Measurements from ENCODE around the gene CCNY.

Gene CCNY

DNA sequence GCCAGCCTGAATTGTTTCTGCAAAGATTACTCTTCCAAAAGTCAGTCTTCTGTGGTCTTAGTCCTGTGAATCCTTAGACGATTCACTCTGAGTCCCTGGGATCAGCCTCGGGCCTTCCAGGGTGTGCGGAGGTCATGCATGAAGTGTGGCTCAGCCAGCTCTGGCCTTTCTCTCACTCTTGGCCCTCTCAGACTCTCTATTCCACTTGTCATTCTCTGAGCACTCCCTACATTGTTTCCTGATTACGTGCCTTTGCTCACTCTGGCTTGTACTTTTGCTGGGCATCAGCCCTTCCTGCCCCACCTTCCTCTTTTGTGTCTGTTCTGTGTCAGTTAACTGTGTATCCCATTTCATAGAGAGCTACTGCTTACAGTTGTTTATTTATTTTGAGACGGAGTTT, 36.0 kb downstream of the CCNY start:
- H3K4me3 ChIP-seq (ENCODE audit: low read depth in 1 of 2, low read length in 2 of 2), result no peak overlapping the region
- no peaks in the 10 kb centered on the region for H3K9me3 ChIP-seq (ENCODE audit: control insufficient read depth in 1 of 2, low read length in 2 of 2)
- peak overlapping the region; percentile 25 for H3K27ac ChIP-seq (ENCODE audit: low read length)
- no peaks in the 10 kb centered on the region for H3K27me3 ChIP-seq (ENCODE audit: low read depth, low read length)
- no peaks in the 10 kb centered on the region for H3K36me3 ChIP-seq (ENCODE audit: control insufficient read depth in 1 of 2, insufficient read depth in 2 of 2, low read length in 2 of 2)
- peaks cover 18 to 51% of the 10 kb centered on the region in 2 donors for H3K4me1 ChIP-seq (ENCODE audit: control insufficient read depth in 1 of 2, insufficient read depth in 2 of 2, low read length in 2 of 2)

DNA sequence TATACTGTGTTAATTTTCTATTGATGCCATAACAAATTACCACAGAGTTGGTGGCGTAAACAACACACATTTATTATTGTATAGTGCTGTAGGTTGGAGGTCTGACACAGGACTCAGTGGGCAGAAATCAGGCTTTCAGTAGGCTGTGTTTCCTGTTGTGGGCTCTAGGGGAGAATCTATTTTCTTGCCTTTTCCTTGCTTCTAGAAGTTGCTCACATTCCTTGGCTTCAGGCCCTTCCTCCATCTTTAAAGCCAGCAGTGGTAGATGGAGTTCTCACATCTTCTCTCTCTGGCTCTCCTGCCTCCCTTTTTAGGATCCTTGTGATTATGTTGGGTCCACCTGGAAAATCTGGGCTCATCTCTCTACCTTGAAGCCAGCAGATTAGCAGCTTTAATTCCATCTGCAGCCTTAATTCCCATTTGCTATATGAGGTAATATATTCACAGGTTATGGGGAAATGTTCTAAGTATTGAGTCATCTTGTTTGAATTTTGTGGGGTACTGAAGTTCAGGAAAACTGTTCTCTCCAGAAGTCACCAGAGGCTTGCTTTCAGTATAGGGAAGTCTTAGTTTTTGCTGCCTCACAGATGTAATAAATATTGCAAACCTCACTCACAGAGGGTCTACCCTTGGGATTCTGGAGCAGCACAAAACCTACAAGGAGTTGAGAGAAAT, 38.9 kb downstream of the CCNY start:
- no peak overlapping the region for H3K4me3 ChIP-seq (ENCODE audit: low read depth in 1 of 2, low read length in 2 of 2)
- H3K27ac ChIP-seq (ENCODE audit: low read length), result no peak overlapping the region
- no peaks in the 10 kb centered on the region for H3K9me3 ChIP-seq (ENCODE audit: control insufficient read depth in 1 of 2, low read length in 2 of 2)
- H3K27me3 ChIP-seq (ENCODE audit: low read depth, low read length), result no peaks in the 10 kb centered on the region
- peaks cover 11 to 38% of the 10 kb centered on the region in 2 donors for H3K4me1 ChIP-seq (ENCODE audit: control insufficient read depth in 1 of 2, insufficient read depth in 2 of 2, low read length in 2 of 2)
- no peaks in the 10 kb centered on the region for H3K36me3 ChIP-seq (ENCODE audit: control insufficient read depth in 1 of 2, insufficient read depth in 2 of 2, low read length in 2 of 2)

DNA sequence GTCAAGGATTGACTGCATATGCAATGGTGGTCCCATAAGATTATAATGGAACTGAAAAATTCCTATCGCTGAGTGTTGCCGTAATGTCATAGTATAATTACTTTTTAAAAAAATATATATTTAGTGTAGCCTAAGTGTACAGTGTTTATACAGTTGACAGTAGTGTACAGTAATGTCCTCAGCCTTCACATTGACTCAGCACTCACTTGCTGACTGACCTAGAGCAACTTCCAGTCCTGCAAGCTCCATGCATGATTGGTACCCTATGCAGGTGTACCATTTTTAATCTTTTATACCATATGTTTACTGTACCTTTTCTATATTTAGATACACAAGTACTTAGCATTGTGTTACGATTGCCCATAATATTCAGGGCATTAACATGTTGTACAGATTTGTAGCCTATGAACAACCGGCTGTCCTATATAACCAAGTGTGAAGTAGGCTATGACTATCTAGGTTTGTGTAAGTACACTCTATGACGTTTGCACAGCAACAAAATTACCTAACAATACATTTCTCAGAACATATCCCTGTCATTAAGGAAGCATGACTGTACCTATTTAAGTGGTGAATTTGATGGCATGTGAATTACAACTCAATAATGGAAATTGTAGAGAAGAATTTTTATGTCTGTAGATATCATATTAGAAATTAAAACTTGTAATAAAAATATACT, 40.9 kb downstream of the CCNY start:
- H3K4me1 ChIP-seq (ENCODE audit: control insufficient read depth in 1 of 2, insufficient read depth in 2 of 2, low read length in 2 of 2), result peaks cover 4 to 33% of the 10 kb centered on the region in 2 donors
- no peaks in the 10 kb centered on the region for H3K9me3 ChIP-seq (ENCODE audit: control insufficient read depth in 1 of 2, low read length in 2 of 2)
- H3K27ac ChIP-seq (ENCODE audit: low read length), result no peak overlapping the region
- no peaks in the 10 kb centered on the region for H3K36me3 ChIP-seq (ENCODE audit: control insufficient read depth in 1 of 2, insufficient read depth in 2 of 2, low read length in 2 of 2)
- no peak overlapping the region for H3K4me3 ChIP-seq (ENCODE audit: low read depth in 1 of 2, low read length in 2 of 2)
- no peaks in the 10 kb centered on the region for H3K27me3 ChIP-seq (ENCODE audit: low read depth, low read length)

DNA sequence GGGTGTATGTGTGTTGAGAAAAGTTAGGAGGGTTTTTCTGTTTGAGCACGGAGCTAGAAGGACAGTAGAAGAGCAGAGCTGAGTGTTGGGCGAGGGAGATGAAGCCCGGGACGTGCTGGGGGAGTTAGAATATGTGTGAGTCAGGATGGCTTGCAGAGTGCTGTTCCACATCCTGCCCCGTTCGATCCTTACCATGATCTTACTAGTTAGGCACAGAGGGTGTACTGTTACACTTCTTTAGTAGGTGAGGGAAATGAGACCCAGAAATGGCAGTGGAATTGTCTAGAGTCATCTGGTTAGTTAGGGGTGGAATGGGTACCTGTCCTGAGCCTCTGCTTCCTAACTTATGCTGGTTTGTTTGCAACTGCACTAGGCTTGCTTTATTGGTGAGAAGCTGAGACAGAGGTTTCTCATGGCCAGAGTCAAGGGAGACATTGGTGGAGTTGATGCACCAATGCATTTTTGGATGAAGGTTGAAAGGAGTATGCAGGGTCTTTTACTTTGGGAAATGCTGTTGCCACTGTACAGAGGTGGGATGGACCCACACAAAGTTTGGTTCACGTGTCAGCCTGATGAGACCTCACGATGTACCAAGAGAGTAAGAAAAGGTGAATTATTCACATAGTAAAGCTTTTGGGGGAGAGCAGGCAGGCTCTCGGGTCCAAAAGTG, 42.4 kb downstream of the CCNY start:
- Histone ChIP-seq H3K4me3 (ENCODE audit: low read depth in 1 of 2, low read length in 2 of 2) (no peak overlapping the region), H3K27ac (ENCODE audit: low read length) (peak overlapping the region; percentile 50), H3K4me1 (ENCODE audit: control insufficient read depth in 1 of 2, insufficient read depth in 2 of 2, low read length in 2 of 2) (peaks cover 4 to 27% of the 10 kb centered on the region in 2 donors), H3K27me3 (ENCODE audit: low read depth, low read length) (no peaks in the 10 kb centered on the region), H3K9me3 (ENCODE audit: control insufficient read depth in 1 of 2, low read length in 2 of 2) (no peaks in the 10 kb centered on the region), H3K36me3 (ENCODE audit: control insufficient read depth in 1 of 2, insufficient read depth in 2 of 2, low read length in 2 of 2) (no peaks in the 10 kb centered on the region)

DNA sequence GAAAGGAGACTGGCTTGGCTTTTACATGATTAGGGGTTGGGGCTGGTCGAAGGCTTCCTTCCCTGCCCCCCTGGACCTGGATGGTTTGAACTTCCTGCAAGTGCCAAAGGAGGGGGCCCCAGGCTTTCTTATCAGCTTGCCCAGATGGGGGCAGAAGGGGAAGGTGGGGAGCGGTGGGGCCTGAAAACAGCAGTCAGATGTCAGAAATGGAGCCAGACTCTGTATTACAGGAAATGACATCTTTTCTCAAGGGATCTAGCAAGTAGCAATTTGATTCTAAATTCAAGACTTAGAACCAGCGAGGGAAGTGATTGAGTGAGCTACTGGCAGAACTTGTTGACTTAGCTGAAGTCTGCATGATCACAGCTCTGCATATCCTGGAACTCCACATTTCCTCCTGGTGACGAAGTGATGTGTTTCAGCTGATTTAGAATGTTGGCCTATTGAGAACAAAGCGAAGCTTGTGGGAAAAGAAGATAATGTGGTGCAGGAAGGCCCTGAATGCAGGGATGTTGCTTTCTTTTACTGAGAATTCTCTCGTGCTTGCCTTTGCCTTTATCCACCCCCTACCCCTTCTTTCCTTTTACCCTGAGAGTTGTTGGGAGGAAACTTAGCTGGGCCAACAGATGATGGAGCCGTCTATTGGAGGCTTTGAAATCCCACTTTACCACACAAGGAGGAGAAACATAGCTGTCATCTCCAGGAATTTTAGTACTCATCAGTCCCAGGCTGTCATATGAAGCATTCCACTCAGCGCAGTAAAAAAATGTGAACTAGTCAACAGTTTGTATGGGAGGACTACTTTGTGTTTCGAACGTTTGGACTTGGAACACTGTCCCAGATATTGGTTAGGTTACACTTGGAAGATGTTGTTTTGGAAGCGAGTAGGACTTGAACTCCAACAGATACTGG, 43.2 kb downstream of the CCNY start:
- H3K36me3 ChIP-seq (ENCODE audit: control insufficient read depth in 1 of 2, insufficient read depth in 2 of 2, low read length in 2 of 2), result no peaks in the 10 kb centered on the region
- H3K4me1 ChIP-seq (ENCODE audit: control insufficient read depth in 1 of 2, insufficient read depth in 2 of 2, low read length in 2 of 2), result peaks cover 4 to 23% of the 10 kb centered on the region in 2 donors
- H3K9me3 ChIP-seq (ENCODE audit: control insufficient read depth in 1 of 2, low read length in 2 of 2), result no peaks in the 10 kb centered on the region
- peak overlapping the region; percentile 56 for H3K27ac ChIP-seq (ENCODE audit: low read length)
- no peak overlapping the region for H3K4me3 ChIP-seq (ENCODE audit: low read depth in 1 of 2, low read length in 2 of 2)
- no peaks in the 10 kb centered on the region for H3K27me3 ChIP-seq (ENCODE audit: low read depth, low read length)

DNA sequence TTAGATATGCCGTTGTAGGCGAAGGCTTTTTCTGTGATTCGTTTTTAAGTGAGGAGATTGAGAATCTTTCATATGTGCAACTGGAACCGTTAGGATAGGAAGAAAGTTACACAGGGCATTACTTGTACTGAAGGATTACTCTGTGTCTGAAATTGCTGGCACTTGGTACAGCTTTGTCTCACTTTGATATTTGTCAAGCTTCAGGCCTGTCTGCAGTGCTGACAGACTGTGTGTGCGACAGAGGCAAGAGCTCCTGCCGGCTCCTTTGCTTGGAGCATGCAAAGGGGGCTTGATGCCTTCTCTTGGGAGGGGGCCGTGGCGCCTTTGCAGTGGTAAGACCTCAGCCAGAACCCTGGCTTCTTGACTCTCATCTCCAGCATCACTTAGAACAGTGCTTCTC, 45.8 kb downstream of the CCNY start:
- Histone ChIP-seq H3K9me3 (ENCODE audit: control insufficient read depth in 1 of 2, low read length in 2 of 2) (no peaks in the 10 kb centered on the region), H3K27ac (ENCODE audit: low read length) (no peak overlapping the region), H3K27me3 (ENCODE audit: low read depth, low read length) (no peaks in the 10 kb centered on the region), H3K36me3 (ENCODE audit: control insufficient read depth in 1 of 2, insufficient read depth in 2 of 2, low read length in 2 of 2) (no peaks in the 10 kb centered on the region), H3K4me3 (ENCODE audit: low read depth in 1 of 2, low read length in 2 of 2) (no peak overlapping the region), H3K4me1 (ENCODE audit: control insufficient read depth in 1 of 2, insufficient read depth in 2 of 2, low read length in 2 of 2) (peaks cover 4 to 27% of the 10 kb centered on the region in 2 donors)

DNA sequence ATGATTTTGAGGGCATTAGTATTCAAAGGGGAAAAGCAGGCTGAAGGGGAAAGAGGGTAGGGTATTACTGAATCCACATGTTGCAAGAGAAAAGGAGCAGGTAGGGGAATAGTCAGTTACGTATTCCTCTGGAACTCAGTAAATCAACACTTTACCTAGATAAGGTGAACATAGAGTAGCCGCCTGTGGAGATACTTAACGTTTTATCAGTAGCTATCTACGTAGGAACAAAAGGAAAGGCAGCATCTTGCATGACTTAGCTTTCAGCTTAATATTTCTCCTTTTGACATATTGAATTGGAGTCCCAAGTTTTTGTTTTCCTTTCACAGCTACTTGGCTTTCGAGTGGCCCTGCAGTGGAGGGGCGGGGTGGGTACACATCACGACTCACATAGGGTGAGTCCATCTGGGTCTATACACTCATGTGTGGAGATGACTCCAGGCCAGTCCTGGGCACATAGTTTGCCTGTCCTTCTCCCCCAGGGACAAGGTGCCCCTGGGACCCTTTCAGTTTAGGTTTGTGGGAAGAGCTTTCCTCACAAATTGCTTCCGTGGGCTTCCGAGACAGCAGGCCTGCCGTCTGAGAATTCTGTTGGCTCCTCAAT, 48.1 kb downstream of the CCNY start:
- H3K4me3 ChIP-seq (ENCODE audit: low read depth in 1 of 2, low read length in 2 of 2), result no peak overlapping the region
- H3K4me1 ChIP-seq (ENCODE audit: control insufficient read depth in 1 of 2, insufficient read depth in 2 of 2, low read length in 2 of 2), result peaks cover 4 to 29% of the 10 kb centered on the region in 2 donors
- H3K9me3 ChIP-seq (ENCODE audit: control insufficient read depth in 1 of 2, low read length in 2 of 2), result no peaks in the 10 kb centered on the region
- no peaks in the 10 kb centered on the region for H3K27me3 ChIP-seq (ENCODE audit: low read depth, low read length)
- H3K36me3 ChIP-seq (ENCODE audit: control insufficient read depth in 1 of 2, insufficient read depth in 2 of 2, low read length in 2 of 2), result no peaks in the 10 kb centered on the region
- no peak overlapping the region for H3K27ac ChIP-seq (ENCODE audit: low read length)

DNA sequence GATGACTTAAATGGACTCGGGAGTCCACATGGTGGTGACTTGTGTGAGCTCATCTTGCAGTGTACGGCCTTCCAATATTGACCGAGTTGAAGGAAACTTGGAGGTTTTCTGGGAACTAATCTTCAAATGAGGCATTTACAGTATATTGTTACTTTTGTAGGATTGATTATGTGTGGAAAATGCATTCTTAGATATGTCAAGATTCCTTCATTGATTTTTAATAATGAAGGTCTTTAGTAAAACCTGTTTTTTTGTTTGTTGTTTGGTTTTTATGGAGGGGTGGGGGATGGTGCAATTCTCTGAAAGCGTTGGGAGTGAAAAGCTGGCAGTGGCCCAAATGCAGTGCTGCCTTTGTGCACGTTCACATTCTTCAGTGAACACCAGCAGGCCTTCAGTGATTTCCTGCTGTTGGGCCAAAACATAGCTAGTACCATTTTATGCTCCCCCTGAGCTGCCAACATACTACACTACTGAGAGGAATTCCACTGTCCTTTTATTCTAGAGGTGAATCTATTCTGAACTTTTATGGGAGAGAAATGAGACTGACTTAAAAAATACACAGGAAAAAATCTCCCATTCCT, 50.4 kb downstream of the CCNY start:
- Histone ChIP-seq H3K9me3 (ENCODE audit: control insufficient read depth in 1 of 2, low read length in 2 of 2) (no peaks in the 10 kb centered on the region), H3K27ac (ENCODE audit: low read length) (no peak overlapping the region), H3K27me3 (ENCODE audit: low read depth, low read length) (no peaks in the 10 kb centered on the region), H3K4me3 (ENCODE audit: low read depth in 1 of 2, low read length in 2 of 2) (no peak overlapping the region), H3K36me3 (ENCODE audit: control insufficient read depth in 1 of 2, insufficient read depth in 2 of 2, low read length in 2 of 2) (no peaks in the 10 kb centered on the region), H3K4me1 (ENCODE audit: control insufficient read depth in 1 of 2, insufficient read depth in 2 of 2, low read length in 2 of 2) (peaks cover 0 to 24% of the 10 kb centered on the region in 2 donors)

DNA sequence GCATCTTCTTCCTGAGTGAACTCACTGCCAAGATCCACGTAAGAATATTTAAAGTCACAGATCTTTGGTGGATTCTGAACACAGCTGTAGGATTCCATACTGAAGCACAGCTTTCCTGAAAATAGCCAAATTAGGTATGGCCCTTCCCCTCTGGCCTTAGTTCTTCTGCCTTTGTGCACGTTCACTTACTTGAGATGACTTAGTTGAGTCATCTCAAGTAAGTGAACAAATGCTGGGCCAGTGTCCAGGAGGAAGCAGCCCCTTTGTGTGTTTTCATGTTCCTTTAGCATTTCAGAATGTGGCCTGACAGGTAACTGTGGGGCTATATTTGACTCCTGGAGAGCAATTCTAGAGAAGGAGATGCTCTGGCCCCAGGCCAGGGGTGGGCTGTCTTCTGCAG, 51.5 kb downstream of the CCNY start:
- no peak overlapping the region for H3K27ac ChIP-seq (ENCODE audit: low read length)

DNA sequence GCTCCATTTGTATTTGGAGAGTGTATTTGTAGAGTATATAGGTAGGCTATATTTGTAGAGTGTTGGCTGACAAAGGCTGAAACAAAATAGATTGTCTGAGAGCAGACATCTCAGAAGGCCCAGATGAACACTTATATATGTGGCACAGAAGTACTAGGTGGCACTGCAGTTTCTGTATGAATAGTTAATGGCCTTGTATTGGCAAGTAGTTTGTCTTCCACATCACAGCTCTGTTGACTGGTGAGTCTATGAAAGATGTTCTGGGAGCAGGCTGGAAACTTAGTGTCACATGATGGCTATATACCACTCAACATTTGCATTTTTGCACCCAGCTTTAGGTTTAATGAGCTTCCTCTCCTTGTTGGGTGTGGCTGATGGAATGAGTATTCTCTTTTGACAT, 51.9 kb downstream of the CCNY start:
- Histone ChIP-seq H3K4me3 (ENCODE audit: low read depth in 1 of 2, low read length in 2 of 2) (no peak overlapping the region), H3K9me3 (ENCODE audit: control insufficient read depth in 1 of 2, low read length in 2 of 2) (no peaks in the 10 kb centered on the region), H3K27ac (ENCODE audit: low read length) (no peak overlapping the region), H3K4me1 (ENCODE audit: control insufficient read depth in 1 of 2, insufficient read depth in 2 of 2, low read length in 2 of 2) (peaks cover 0 to 20% of the 10 kb centered on the region in 2 donors), H3K36me3 (ENCODE audit: control insufficient read depth in 1 of 2, insufficient read depth in 2 of 2, low read length in 2 of 2) (no peaks in the 10 kb centered on the region), H3K27me3 (ENCODE audit: low read depth, low read length) (no peaks in the 10 kb centered on the region)

More for the DNA sequence above, 51.5 kb downstream of the CCNY start:
- Histone ChIP-seq H3K4me1 (ENCODE audit: control insufficient read depth in 1 of 2, insufficient read depth in 2 of 2, low read length in 2 of 2) (peaks cover 0 to 20% of the 10 kb centered on the region in 2 donors), H3K4me3 (ENCODE audit: low read depth in 1 of 2, low read length in 2 of 2) (no peak overlapping the region), H3K9me3 (ENCODE audit: control insufficient read depth in 1 of 2, low read length in 2 of 2) (no peaks in the 10 kb centered on the region), H3K27me3 (ENCODE audit: low read depth, low read length) (no peaks in the 10 kb centered on the region), H3K36me3 (ENCODE audit: control insufficient read depth in 1 of 2, insufficient read depth in 2 of 2, low read length in 2 of 2) (no peaks in the 10 kb centered on the region)
